IMR-90 (cell line): ENCODE data around the gene SP3. TPM values are rescaled to one million over a fixed set of nuclear protein-coding genes. Genes with fewer than 3 reads are reported as not detected.

Experiments used
- ATAC-seq: fragments of 200-7000 bp; cut with Tn5 transposase; 2 replicates; pipeline ENCODE4 v1.9.1; 2020; ENCODE audit warnings: low read depth, mild to moderate bottlenecking, moderate library complexity
- BruUV-seq: library from RNA; stranded (reverse); fragments of 400-500 nt; replicated peaks from 2 replicates; lab custom pipeline; 2021; lab: Mats Ljungman, UMichigan
- CTCF ChIA-PET: fragments of 300-600 bp; formaldehyde crosslinking; extraction: SDS; loops from one replicate; lab custom pipeline; 2021; ENCODE audit warnings: antibody characterized with exemption; lab: Yijun Ruan, JAX
- POLR2A ChIA-PET: fragments of 300-600 bp; sonication (Branson Sonifier 250); formaldehyde crosslinking; loops from one replicate; lab custom pipeline; 2022; ENCODE audit warnings: antibody characterized with exemption; ENCODE audit not compliant: unreplicated experiment; lab: Charles Lee
- DNase-seq: peaks from one replicate; pipeline ENCODE4 v3.0.0; 2013
- H2AFZ ChIP-seq: replicated peaks from 2 replicates; pipeline ENCODE3; 2013; ENCODE audit warnings: low read length, mild to moderate bottlenecking; ENCODE audit not compliant: poor library complexity
- H2AK5ac ChIP-seq: 2 replicates; pipeline ENCODE4 v1.6.1; 2013; ENCODE audit warnings: low read depth, low read length, inconsistent platforms
- H2AK9ac ChIP-seq: replicated peaks from 2 replicates; pipeline ENCODE3; 2013; ENCODE audit warnings: mild to moderate bottlenecking, low read depth, low read length, moderate library complexity; ENCODE audit not compliant: poor library complexity
- H2BK120ac ChIP-seq: 2 replicates; pipeline ENCODE4 v1.6.1; 2013; ENCODE audit warnings: low read depth, low read length, inconsistent platforms
- H2BK15ac ChIP-seq: 3 replicates; pipeline ENCODE4 v1.6.1; 2013; ENCODE audit warnings: low read depth, low read length, inconsistent platforms
- H2BK20ac ChIP-seq: 2 replicates; pipeline ENCODE4 v1.6.1; 2013; ENCODE audit warnings: low read depth, mild to moderate bottlenecking, inconsistent platforms, low read length, moderate library complexity
- H2BK5ac ChIP-seq: 2 replicates; pipeline ENCODE4 v1.6.1; 2013; ENCODE audit warnings: mild to moderate bottlenecking, low read depth, low read length, inconsistent platforms; ENCODE audit not compliant: poor library complexity, severe bottlenecking
- H3K14ac ChIP-seq: replicated peaks from 2 replicates; pipeline ENCODE4 v1.6.1; 2013; ENCODE audit warnings: low read depth, low read length, inconsistent platforms
- H3K18ac ChIP-seq: 2 replicates; pipeline ENCODE4 v1.6.1; 2013; ENCODE audit warnings: low read depth, low read length, control low read depth
- H3K23ac ChIP-seq: 2 replicates; pipeline ENCODE4 v1.6.1; 2013; ENCODE audit warnings: low read depth, low read length, inconsistent platforms
- H3K27ac ChIP-seq: 2 replicates; pipeline ENCODE4 v1.5.1; 2013; ENCODE audit warnings: mild to moderate bottlenecking, control low read depth, low read length; ENCODE audit not compliant: insufficient read depth
- H3K27me3 ChIP-seq: 2 replicates; pipeline ENCODE4 v1.6.1; 2013; ENCODE audit warnings: low read length; ENCODE audit not compliant: control insufficient read depth, insufficient read depth
- H3K36me3 ChIP-seq: 2 replicates; pipeline ENCODE4 v1.6.1; 2013; ENCODE audit warnings: low read length, mixed read lengths; ENCODE audit not compliant: control insufficient read depth, insufficient read depth
- H3K4ac ChIP-seq: 2 replicates; pipeline ENCODE4 v1.6.1; 2013; ENCODE audit warnings: low read depth, low read length, inconsistent platforms
- H3K4me1 ChIP-seq: 2 replicates; pipeline ENCODE4 v1.6.1; 2013; ENCODE audit warnings: low read length, mixed read lengths; ENCODE audit not compliant: control insufficient read depth, insufficient read depth
- H3K4me2 ChIP-seq: 2 replicates; pipeline ENCODE4 v1.6.1; 2013; ENCODE audit warnings: low read depth, mild to moderate bottlenecking, control low read depth, low read length, moderate library complexity
- H3K4me3 ChIP-seq: 2 replicates; pipeline ENCODE4 v1.5.1; 2013; ENCODE audit warnings: low read depth, mild to moderate bottlenecking, control low read depth, low read length, moderate library complexity; ENCODE audit not compliant: insufficient read depth
- H3K56ac ChIP-seq: 2 replicates; pipeline ENCODE4 v1.6.1; 2013; ENCODE audit warnings: low read length, inconsistent platforms; ENCODE audit not compliant: insufficient read depth; ENCODE audit errors: extremely low read depth
- H3K79me1 ChIP-seq, 2 experiments: 2 replicates each; pipeline ENCODE4 v1.6.1; 2013; ENCODE audit warnings: low read length in 2 of 2, inconsistent platforms in 1 of 2, low read depth in 1 of 2
- H3K9ac ChIP-seq: 2 replicates; pipeline ENCODE4 v1.6.1; 2013; ENCODE audit warnings: low read depth, low read length, control low read depth
- H3K9me1 ChIP-seq: 2 replicates; pipeline ENCODE4 v1.6.1; 2013; ENCODE audit warnings: low read length, inconsistent platforms; ENCODE audit not compliant: insufficient read depth
- H3K9me3 ChIP-seq: 2 replicates; pipeline ENCODE4 v1.6.1; 2013; ENCODE audit warnings: low read length; ENCODE audit not compliant: control insufficient read depth, insufficient read depth
- H4K20me1 ChIP-seq: 2 replicates; pipeline ENCODE4 v1.6.1; 2013; ENCODE audit warnings: low read length, inconsistent platforms; ENCODE audit not compliant: insufficient read depth
- H4K5ac ChIP-seq: 2 replicates; pipeline ENCODE4 v1.6.1; 2013; ENCODE audit warnings: mild to moderate bottlenecking, low read depth, low read length, control low read depth
- H4K8ac ChIP-seq, 2 experiments: 2 replicates each; pipeline ENCODE4 v1.6.1; 2013; ENCODE audit warnings: low read depth in 2 of 2, low read length in 2 of 2, control low read depth in 1 of 2, inconsistent platforms in 1 of 2
- H4K91ac ChIP-seq: 2 replicates; pipeline ENCODE4 v1.6.1; 2013; ENCODE audit warnings: low read depth, low read length, inconsistent platforms; ENCODE audit not compliant: insufficient read depth
- BHLHE40 ChIP-seq: fragments of 150-350 bp; IDR thresholded peaks from 2 replicates; pipeline ENCODE4 v1.6.1; 2016; ENCODE audit warnings: mild to moderate bottlenecking, low read depth, low read length
- CHD1 ChIP-seq: IDR thresholded peaks from 2 replicates; pipeline ENCODE4 v1.6.1; 2012; ENCODE audit warnings: low read depth, low read length, improper control_type of control experiment
- NFE2L2 ChIP-seq: fragments of 150-350 bp; IDR thresholded peaks from 2 replicates; pipeline ENCODE4 v1.6.1; 2016; ENCODE audit warnings: low read depth, mild to moderate bottlenecking, low read length
- RAD21 ChIP-seq: IDR thresholded peaks from 2 replicates; pipeline ENCODE4 v1.6.1; 2012; ENCODE audit warnings: low read length, improper control_type of control experiment
- RFX5 ChIP-seq: IDR thresholded peaks from 2 replicates; pipeline ENCODE4 v1.8.0; 2012; ENCODE audit warnings: low read depth, mild to moderate bottlenecking, low read length, moderate library complexity
- WGBS, 2 experiments: methylation state at CpG; one replicate each; pipeline versions ENCODE4 v1.1.5 to v1.1.7; 2013; ENCODE audit warnings: missing lambda C conversion rate in 2 of 2; ENCODE audit not compliant: insufficient read length in 1 of 2; ENCODE audit errors: extremely low coverage in 2 of 2; 5-methylcytosine and 5-hydroxymethylcytosine counted together
- dilution Hi-C: fragments of 300-500 bp; cut with HindIII; formaldehyde crosslinking; loops from one replicate; pipeline ENCODE4 v1.14.3; 2018; ENCODE audit warnings: low sequenced_read_pairs; ENCODE audit not compliant: unreplicated experiment
- in situ Hi-C: fragments of 300-500 bp; cut with MboI; formaldehyde crosslinking; loops from 3 replicates; pipeline ENCODE4 v1.14.3; 2019; ENCODE audit warnings: low sequenced_read_pairs, inconsistent platforms, mixed read lengths
- intact Hi-C: fragments of 100-400 bp; cut with micrococcal nuclease; formaldehyde crosslinking; loops from 2 replicates; pipeline ENCODE4 v1.10.0; 2022
- polyA plus RNA-seq, 3 experiments: library from polyadenylated mRNA; depleted of rRNA; stranded (reverse); fragments of >200 nt; gene quantifications; 2 replicates each; pipeline ENCODE4 v1.2.3, GENCODE V29; 2012; ENCODE audit warnings: low replicate concordance in 1 of 3
- total RNA-seq: library from RNA; depleted of rRNA; stranded (reverse); fragments of >200 nt; gene quantifications from 2 replicates; pipeline ENCODE4 v1.2.3, GENCODE V29; 2012

Gene SP3
- total and polyA plus RNA-seq, 2 of the 4 experiments (the other 2 are of a cell fraction) = 26.7 to 136 TPM

DNA sequence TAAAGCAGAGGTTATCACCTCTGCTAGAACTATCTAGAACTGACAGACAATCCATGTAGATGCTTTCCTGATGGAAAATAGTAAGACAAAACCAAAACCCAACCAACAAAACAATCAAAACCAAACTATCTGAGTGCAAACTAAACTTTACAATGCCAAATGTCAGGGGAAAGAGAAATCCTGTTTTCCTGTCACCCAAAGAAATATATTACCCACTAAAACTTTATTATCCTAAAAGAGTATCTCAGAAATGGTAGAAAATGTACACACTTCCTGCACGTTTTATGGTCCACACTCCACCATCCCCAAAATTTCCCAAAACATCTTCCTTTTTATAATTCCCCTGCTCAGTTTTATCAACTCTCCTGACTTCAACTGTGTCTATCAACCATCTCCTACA, 29.9 kb downstream of the SP3 start:
- Histone ChIP-seq H3K9me1 (0 out of 2 replicates have a peak, but pooled peaks cover 10% of the 10 kb centered on the region), H2BK20ac (no peak overlapping the region), H3K4ac (no peak overlapping the region), H3K27me3 (no peaks in the 10 kb centered on the region), H2AK5ac (no peak overlapping the region), H4K91ac (no peak overlapping the region), H3K18ac (no peak overlapping the region), H3K4me1 (peaks cover 3% of the 10 kb centered on the region), H2BK5ac (no peak overlapping the region), H3K4me2 (no peak overlapping the region), H2AFZ (no peak overlapping the region), H3K56ac (no peak overlapping the region), H3K9me3 (no peaks in the 10 kb centered on the region), H3K79me1 (peaks cover 4 to 56% of the 10 kb centered on the region in 2 experiments), H3K23ac (no peak overlapping the region), H3K36me3 (peaks cover 6% of the 10 kb centered on the region), H4K20me1 (peaks cover 60% of the 10 kb centered on the region), H3K14ac (no peak overlapping the region), H3K4me3 (no peak overlapping the region), H4K5ac (no peak overlapping the region), H2BK120ac (no peak overlapping the region), H3K9ac (no peak overlapping the region), H3K27ac (no peak overlapping the region), H2AK9ac (no peak overlapping the region), H2BK15ac (no peak overlapping the region), H4K8ac (no peak overlapping the region)
- intact Hi-C loops = no loop called here
- 100% methylated on average over 1 of the region's 1 CpG; no CpG with 5 or more reads in 1 of the 2 experiments for WGBS, 2 experiments
- DNase-seq (no peak), ATAC-seq (no peak)
- CTCF ChIA-PET = interaction anchor here (0.6 kb wide), 1 partner anchor 230 kb away, joined by 3 read pairs; no protein-coding TSS in a partner anchor
- TF ChIP-seq RFX5 = no peak
- no peak for TF ChIP-seq BHLHE40
- TF ChIP-seq NFE2L2 = no peak
- TF ChIP-seq RAD21 = no peak
- no peak for TF ChIP-seq CHD1
- in situ Hi-C loops = no loop called here
- BruUV-seq = no TSS peak
- dilution Hi-C loops = no loop called here
- POLR2A ChIA-PET = no interaction called here
